GM15510 (cell line): Measurements from ENCODE around the gene SNX24.

Source experiments
- POLR2A ChIP-seq: IDR thresholded peaks from 3 replicates; pipeline ENCODE4 v1.6.1; 2011; ENCODE audit warnings: borderline replicate concordance; ENCODE audit not compliant: insufficient read length; ENCODE audit errors: extremely low read depth

Gene SNX24, protein sequence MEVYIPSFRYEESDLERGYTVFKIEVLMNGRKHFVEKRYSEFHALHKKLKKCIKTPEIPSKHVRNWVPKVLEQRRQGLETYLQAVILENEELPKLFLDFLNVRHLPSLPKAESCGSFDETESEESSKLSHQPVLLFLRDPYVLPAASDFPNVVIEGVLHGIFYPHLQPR

DNA sequence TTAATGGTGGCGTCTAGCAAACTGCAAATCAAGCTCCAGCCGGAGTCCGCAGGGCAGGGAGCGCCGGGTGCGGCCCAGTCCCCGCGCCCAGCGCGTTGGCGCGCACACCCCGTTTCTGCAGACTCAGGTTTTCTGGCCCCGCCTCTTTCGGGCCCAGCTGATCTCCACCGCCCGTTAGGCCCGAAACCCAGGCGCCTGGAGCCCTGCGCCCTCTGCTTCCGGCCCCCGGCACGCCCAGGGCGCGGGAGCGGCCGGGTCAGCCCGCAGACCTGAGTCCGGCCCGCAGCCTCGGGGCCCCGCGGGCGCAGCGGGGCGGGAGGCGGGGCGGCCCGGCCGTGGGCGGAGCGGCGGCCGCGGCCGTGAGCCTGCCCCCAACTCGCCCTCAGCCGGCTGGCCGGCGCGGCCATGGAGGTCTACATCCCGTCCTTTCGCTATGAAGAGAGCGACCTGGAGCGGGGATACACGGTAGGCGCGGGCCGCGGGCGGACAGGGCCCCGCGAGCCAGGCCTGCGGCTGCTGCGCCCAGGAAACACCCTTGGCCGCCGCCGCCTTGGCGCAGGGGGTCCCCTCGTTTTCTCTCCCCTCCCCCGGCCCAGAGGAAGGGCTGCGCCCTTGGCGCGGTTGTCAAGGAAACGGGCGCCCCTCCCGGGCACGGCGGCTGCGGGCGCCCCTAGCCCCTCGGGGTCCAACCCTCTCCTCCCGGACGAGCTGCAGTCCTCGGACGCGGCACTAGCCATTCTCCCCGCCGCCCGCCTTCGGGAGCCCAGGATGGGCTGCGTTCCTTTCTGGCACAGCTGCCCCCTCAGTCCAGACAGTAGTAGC, at the start of gene SNX24:
SNX24 (plus strand) TSS at position 385 of the 822 bp plus-strand sequence; CDS start at position 406, 21 bp downstream.
- peak; percentile 39 for TF ChIP-seq POLR2A

DNA sequence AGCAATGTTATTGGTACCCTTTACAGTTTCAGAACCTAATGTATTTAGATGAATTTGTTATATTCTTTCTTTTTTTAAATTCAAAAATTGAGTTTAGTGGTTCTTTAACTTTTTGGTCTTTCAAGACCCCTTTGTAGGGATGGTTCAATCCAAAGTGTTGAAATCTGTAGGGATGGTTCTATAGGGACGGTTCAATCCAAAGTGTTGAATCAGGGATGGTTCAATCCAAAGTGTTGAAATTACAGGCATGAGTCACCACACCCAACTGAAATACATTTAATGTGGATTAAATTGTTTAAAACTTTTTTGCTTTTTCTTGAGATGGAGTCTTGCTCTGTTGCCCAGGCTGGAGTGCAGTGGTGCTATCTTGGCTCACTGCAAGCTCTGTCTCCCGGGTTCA, 39.9 kb upstream of the SNX24 start:
- TF ChIP-seq POLR2A: no peak

DNA sequence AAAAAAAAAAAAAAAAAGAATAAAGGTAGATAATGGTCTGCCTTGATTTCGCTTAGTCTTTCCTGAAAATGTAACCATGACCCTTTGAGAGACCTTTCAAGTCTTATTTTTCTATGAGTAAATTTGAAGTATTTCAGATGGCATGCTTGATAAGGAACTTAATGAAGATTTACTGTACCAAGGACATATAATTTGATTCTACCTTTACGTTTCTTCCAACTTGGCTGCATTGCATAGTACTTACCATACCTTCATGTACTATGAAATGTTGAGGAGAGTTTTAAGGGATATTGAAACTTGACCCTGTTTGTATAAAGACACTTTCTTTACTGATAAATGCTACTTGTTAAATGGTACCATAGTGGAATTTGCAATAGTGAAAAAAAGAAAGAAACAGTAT, 35.0 kb upstream of the SNX24 start:
- TF ChIP-seq POLR2A: no peak

DNA sequence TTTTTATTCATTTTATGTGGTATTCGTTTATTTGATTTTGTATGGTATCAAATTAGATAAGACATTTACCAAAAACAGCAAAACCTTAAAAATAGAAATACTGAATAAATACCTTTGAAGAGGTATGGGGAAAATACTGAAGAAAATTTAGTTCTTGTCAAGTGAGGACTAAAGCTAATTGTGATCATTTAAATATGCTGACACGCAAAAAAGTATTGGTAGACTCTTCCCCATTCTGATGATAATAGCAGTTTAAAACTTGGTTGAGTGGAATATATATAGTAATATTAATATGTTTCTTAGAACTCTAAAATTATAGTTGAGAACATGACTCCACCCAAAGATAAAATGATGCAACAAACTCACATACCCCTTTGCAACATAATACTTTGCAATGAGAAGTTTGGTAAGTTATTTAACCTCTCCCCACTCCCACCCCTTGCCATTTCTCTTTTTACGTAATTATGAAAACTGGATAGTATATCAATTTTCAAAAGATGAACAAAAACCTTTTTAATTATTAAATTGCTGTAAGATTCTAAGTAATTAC, 30.1 kb upstream of the SNX24 start:
- no peak for TF ChIP-seq POLR2A

DNA sequence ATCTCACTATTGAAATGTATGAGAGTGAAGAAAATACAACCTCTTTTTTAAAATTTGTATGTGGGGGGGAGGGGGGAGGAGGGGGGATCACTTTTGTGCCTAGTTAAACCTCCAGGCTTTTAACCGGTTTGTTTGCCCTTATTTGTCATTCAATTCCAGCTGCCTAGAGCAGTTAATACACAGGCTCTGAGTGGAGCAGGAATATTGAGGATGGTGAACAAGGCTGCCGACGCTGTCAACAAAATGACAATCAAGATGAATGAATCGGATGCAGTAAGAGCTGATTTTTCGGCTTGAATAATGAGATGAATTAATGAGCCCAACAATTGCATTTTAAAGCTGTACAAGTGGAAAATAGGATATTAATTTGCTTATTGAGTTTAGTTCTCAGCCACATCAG, 28.7 kb upstream of the SNX24 start:
- no peak for TF ChIP-seq POLR2A

DNA sequence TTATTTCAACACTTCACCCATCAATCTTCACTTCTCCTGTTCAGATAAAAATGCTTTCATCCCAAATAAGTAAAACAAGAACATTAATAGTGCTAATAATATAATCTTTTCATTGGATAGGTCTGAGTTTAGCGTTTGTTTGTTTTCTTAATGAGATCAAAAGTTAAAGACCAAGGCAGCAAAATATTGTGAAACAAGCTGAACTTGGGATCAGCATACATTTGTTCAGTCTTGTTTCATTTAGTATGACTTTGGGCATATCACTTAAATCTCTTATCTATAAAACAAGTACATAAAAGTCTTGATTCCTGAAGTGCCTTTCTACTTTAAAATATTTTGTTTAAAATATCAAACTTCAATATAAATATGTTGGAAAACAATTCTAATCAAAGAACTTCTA, 13.4 kb upstream of the SNX24 start:
- TF ChIP-seq POLR2A: no peak

DNA sequence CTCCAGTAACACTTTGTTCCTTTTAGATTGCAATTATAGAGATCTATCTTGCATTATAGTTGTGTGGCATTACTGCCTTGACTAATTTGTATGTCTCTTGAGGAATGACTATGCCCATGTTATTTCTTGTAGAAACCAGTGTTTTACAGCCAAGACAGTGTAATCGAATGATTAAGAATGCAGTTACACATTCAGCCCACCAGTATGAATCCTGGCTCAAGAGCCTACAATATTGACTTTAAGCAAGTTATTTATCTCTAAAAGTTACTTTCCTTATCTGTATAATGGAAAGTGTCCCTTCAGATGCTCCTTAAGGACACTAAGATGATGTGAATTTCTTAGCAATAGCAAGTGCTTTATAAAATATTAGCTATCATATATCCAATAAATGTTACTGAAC, 9.7 kb upstream of the SNX24 start:
- no peak for TF ChIP-seq POLR2A

DNA sequence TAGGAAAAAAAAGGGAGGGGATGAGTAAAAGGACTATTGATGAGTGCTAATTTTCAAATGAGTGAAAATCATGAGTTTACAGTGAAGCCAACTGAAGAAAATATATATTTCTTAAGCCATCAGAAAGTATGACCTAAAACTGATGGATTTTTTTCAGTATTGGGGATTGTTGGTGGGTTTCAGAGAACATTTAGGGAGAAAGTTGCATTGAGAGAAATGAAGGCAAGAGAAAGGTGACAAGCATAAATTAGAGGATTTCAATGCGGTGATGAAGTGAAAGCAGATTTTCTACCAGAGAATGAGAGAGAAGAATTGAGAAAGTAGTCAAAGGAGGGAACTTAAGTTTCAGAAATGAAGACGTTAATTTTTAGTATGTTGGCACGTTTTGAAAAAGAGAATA, 8.5 kb upstream of the SNX24 start:
- no peak for TF ChIP-seq POLR2A

DNA sequence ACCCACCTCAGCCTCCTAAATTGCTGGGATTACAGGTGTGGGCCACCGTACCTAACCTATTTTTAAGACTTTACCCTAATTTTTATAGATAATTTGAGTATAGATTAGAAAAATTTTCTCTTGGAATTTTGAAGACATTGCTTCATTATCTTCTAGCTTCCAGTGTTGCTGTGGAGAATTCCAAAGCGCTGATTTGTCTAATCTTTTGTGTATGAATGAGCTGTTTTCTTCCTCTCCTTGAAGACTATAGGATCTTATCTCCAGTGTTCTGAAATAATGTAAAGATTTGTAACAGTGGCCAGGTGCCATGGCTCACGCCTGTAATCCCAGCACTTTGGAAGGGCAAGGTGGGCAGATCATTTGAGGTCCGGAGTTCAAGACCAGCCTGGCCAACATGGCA, 5.7 kb upstream of the SNX24 start:
- no peak for TF ChIP-seq POLR2A

DNA sequence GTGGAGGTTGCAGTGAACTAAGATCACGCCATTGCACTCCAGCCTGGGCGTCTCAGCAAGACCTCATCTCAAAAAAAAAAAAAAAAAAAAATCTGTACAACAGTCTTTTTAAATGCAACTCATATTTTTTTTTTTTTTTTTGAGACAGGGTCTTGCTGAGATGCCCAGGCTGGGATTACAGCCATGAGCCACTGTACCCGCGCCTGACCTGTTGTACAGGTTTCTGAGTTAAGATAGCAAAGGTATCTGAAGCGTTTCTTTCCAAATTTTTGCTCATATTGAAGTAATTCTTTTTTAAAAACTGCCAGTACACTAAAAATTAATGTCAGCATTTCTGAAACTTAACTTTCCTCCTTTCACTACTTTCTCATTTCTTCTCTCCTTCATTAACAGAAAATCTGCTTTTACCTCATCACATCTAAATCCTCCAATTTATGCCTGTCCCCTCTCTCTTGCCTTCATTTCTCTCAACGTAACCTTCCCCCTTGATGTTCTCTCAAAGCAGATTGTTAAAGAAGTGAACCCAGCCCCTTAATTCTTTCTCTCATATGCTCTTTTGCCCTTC, 3.3 kb upstream of the SNX24 start:
- TF ChIP-seq POLR2A: no peak

DNA sequence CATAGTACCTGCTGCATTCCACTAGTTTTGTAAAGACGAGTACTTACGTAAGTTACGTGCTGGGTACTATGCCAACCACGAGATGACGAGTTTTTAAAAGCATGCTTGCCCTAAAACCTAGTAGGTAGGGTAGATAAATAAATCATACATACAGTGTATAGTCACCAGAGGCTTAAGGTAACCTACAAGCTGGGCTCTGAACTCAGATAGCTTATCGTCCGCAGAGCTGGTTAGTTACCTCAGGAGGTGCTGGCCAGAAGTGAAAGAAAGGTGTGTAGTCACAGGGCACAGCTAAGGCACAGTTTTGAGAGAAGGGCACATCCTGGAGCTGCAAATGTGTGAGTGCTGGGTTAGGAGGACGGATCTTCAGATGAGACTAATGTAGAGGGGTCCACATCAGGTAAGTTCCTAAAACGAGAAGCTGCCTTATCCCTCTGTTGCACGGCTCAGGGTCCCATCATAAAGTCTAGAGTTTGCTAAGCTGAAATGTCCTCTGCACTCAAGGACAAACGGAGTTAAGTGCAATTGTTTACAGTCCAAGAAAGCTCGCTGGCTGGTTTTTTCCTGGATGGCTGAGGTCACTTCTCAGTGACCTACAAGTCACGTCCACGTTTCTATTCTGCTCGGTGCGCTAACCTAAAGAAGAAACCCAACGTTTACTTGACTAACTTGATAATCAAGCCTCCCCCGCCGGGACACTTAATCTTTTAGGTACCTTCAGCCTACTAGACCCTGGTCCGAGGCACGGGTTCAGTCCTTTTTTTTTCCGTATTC, 1.1 kb upstream of the SNX24 start:
- no peak for TF ChIP-seq POLR2A

DNA sequence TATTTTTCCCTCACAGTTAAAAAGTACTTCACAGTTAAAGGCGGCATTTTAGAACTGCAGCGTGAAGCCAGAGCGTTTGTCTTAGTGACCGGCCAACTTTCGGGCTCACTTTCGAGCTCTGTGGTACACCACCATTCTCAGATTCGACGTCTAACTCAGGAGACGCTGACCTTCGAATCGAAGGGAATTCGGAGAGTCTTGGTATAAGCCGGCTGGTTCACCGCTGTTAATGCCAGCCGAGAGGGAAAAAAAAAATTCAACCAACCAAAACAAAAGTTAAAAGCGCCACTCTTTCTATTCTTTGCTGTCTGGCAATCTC, 544 bp upstream of the SNX24 start:
- no peak for TF ChIP-seq POLR2A

DNA sequence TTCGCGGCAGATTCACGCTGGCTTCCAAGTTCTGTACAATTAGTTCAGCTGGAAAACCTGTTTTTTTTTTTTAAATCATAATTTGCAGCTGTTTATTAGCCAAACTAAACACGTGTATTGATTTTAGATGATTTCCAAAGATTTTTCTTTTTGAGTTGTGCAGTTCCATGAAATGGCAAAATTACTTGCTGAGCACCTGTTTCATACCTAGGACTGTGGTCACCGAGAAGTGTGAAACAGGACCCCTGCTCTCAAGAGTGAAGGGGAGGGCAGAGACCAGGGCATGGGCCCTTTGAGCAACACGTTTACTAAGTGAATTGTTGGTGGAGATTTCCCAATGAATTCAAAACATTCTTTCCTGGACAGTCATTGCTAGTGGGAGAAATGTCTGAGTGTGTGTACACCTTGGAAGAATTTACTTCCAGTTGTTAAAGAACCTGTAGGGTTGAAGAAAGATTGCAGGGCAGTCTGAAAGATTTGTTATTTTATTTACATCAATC, 688 bp downstream of the SNX24 start:
- TF ChIP-seq POLR2A: no peak

DNA sequence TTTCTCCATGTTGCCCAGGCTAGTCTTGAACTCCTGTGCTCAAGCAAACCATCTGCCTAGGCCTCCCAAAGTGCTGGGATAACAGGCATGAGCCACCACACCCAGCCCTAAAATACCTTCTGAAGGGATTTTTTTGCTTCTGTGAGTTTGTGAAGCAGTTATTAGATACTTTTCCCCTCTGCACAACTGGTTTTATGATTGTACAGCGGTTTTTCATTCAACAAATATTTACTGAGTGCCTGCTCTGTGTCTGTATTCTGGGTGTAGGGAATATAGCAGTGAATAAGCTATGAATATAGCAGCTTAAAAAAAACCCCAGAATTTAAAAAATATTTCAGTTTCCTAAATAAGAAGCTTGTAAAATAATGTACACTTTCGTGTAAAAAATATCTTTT, 2.3 kb downstream of the SNX24 start:
- TF ChIP-seq POLR2A: no peak

DNA sequence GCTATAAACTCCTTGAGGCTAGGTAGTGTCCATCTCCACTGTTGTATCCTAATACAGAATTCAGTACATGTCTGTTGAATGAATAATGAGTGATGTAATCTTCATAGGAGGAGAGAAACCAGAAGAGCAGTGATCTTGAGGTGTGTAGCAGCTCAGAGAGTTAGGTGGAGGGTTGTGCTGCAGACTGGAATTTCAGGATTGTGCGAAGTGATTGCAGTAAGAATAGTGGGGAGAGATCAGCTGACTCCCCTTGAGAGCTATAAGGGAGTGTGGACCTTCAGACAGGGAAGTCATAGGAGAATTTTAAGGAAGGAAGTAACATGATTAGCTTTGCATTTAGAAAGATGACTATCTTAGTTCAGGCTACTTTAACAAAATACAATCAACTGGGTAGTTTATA, 4.4 kb downstream of the SNX24 start:
- no peak for TF ChIP-seq POLR2A
